ENCODE data around the gene SND1. TPM values are rescaled to one million over a fixed set of nuclear protein-coding genes. Genes with fewer than 3 reads are reported as not detected.

Gene SND1
- total and polyA plus RNA-seq, 2 donors (not counting 1 experiment from before 2014, with no cell fraction given), result 137 to 174 TPM

DNA sequence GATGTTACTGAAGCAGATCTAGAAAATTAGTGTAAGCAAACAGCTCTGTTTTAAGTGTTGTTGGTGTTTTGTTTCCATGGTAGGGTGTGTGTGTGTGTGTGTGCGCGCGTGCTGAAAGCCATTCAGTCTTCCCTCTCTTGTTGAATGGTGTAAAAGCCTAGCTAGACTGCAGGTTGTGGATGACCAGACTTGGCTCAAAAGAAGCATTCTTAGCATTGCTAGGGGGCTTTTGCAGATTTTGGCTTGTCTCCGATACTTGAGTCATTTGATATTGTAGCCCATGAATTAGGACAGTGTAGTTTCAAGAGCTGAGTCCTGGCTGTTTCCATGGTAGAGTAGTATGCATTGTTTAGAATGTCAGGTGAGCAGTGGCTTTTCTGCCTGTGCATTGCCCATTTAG, 99.1 kb downstream of the SND1 start:
- H3K4me2 ChIP-seq (ENCODE audit: extremely low read depth, insufficient read depth, low read length), result peak overlapping the region; percentile 36
- H3K27ac ChIP-seq (ENCODE audit: insufficient read depth, low read length), result peak overlapping the region; percentile 40
- peaks cover 41% of the 10 kb centered on the region for H3K79me2 ChIP-seq (ENCODE audit: control insufficient read depth, insufficient read depth, low read length)
- H3K4me1 ChIP-seq (ENCODE audit: control insufficient read depth, extremely low read depth, insufficient read depth, low read length), result peaks cover 2% of the 10 kb centered on the region
- H3K27me3 ChIP-seq (ENCODE audit: control insufficient read depth, insufficient read depth, low read length), result no peaks in the 10 kb centered on the region
- no peaks in the 10 kb centered on the region for H3K36me3 ChIP-seq (ENCODE audit: control insufficient read depth, insufficient read depth, low read length)
- H4K20me1 ChIP-seq (ENCODE audit: control insufficient read depth, extremely low read depth, insufficient read depth, low read length), result peaks cover under 1% of the 10 kb centered on the region
- H3K9me3 ChIP-seq (ENCODE audit: control insufficient read depth, insufficient read depth, low read depth, low read length), result no peaks in the 10 kb centered on the region
- peak; percentile 60 to 97 for DNase-seq (ENCODE audit: low read depth in 2 of 2)
- TF ChIP-seq CTCF (conservative IDR thresholded peaks at IDR 0.05 in 1 of 2, IDR thresholded peaks at IDR 0.05 in 1 of 2; ENCODE audit: low read depth in 1 of 2, low read length in 2 of 2), result no peak
- TF ChIP-seq EZH2 (IDR thresholded peaks at IDR 0.05; ENCODE audit: low read length, missing control alignments), result no peak
- H3K9ac ChIP-seq (ENCODE audit: insufficient read depth, low read length), result no peak overlapping the region
- no peak overlapping the region for H2AFZ ChIP-seq (ENCODE audit: low read length)
- no peak overlapping the region for H3K4me3 ChIP-seq (replicated peaks in 1 of 4; ENCODE audit: control extremely low read depth in 1 of 4, insufficient read depth in 1 of 4, low read depth in 3 of 4, low read length in 4 of 4)

DNA sequence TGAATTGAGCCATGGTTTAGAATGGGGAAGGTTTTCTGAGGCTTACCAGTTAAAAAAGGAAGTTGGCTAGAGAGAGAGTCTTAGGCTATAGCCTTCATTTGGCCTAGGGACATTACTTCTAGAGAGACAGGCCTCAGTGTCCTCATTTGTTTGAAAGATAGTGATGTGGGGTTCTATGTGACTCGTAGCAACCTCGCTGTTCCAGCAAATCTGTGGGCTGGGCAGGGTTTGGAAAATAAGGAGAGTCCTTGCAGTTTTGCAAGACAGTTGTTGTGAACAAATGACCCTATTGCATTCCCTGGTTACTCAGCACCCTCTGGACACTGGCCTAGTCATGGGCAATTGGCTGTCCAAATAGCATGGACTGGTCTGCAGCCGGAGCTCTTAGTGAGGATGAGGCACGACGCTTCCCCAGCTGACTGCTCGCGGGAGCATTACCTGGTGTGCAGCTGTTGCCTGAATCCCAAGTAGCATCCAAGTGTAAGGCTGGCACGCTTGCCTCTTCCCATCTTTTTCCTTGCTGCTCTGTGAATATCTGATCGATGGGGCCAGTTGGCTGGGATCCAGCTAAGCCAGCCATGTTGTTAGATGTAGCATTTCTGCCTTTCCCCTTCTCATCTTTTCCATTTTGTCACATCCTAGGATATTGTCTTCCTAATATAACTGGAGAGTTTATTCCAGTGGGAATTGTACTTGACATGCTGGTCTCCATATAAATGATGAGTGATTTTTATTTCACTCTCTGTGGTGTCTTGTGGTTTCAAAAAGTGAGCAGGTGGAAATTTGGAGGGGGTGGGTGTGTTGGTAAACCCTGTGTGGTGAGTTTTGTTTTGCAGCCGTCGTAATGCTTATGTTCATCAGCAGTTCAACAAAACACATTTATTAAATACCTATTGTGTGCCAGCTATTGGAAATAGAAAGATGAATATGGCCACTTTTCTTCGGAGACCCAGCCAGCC, 99.8 kb downstream of the SND1 start:
- no peaks in the 10 kb centered on the region for H3K27me3 ChIP-seq (ENCODE audit: control insufficient read depth, insufficient read depth, low read length)
- DNase-seq (ENCODE audit: low read depth in 2 of 2), result peak; percentile 75 to 77
- TF ChIP-seq CTCF (conservative IDR thresholded peaks at IDR 0.05 in 1 of 2, IDR thresholded peaks at IDR 0.05 in 1 of 2; ENCODE audit: low read depth in 1 of 2, low read length in 2 of 2), result no peak
- no peak for TF ChIP-seq EZH2 (IDR thresholded peaks at IDR 0.05; ENCODE audit: low read length, missing control alignments)
- H3K4me1 ChIP-seq (ENCODE audit: control insufficient read depth, extremely low read depth, insufficient read depth, low read length), result peaks cover 2% of the 10 kb centered on the region
- peaks cover 2% of the 10 kb centered on the region for H4K20me1 ChIP-seq (ENCODE audit: control insufficient read depth, extremely low read depth, insufficient read depth, low read length)
- peak overlapping the region; percentile 36 for H3K4me2 ChIP-seq (ENCODE audit: extremely low read depth, insufficient read depth, low read length)
- H3K27ac ChIP-seq (ENCODE audit: insufficient read depth, low read length), result peak overlapping the region; percentile 40
- peaks cover 44% of the 10 kb centered on the region for H3K79me2 ChIP-seq (ENCODE audit: control insufficient read depth, insufficient read depth, low read length)
- no peaks in the 10 kb centered on the region for H3K36me3 ChIP-seq (ENCODE audit: control insufficient read depth, insufficient read depth, low read length)
- no peak overlapping the region for H2AFZ ChIP-seq (ENCODE audit: low read length)
- H3K4me3 ChIP-seq (replicated peaks in 1 of 4; ENCODE audit: control extremely low read depth in 1 of 4, insufficient read depth in 1 of 4, low read depth in 3 of 4, low read length in 4 of 4), result no peak overlapping the region
- no peak overlapping the region for H3K9ac ChIP-seq (ENCODE audit: insufficient read depth, low read length)
- H3K9me3 ChIP-seq (ENCODE audit: control insufficient read depth, insufficient read depth, low read depth, low read length), result no peaks in the 10 kb centered on the region

DNA sequence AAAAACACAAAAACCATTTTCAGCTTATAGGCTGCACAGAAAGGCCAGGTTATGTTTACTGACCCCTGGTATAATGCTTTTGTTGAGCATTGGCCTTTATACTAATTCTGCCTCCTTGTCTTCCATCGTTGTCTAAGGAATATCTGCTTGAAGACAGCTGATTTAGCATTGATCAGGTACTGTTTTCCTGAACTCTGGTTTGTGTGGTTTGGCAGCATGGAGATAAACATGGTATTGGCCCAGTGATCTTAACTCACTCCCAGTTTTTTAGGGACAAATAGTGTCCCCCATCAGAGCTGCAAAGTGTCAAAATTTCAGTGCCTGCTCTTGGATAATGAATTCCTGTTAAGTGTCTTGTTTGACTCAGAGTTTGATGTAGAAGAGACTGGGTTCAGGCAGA, 100.8 kb downstream of the SND1 start:
- peaks cover 48% of the 10 kb centered on the region for H3K79me2 ChIP-seq (ENCODE audit: control insufficient read depth, insufficient read depth, low read length)
- peaks cover 2% of the 10 kb centered on the region for H4K20me1 ChIP-seq (ENCODE audit: control insufficient read depth, extremely low read depth, insufficient read depth, low read length)
- no peak overlapping the region for H2AFZ ChIP-seq (ENCODE audit: low read length)
- peaks cover 2% of the 10 kb centered on the region for H3K4me1 ChIP-seq (ENCODE audit: control insufficient read depth, extremely low read depth, insufficient read depth, low read length)
- no peaks in the 10 kb centered on the region for H3K36me3 ChIP-seq (ENCODE audit: control insufficient read depth, insufficient read depth, low read length)
- H3K4me3 ChIP-seq (replicated peaks in 1 of 4; ENCODE audit: control extremely low read depth in 1 of 4, insufficient read depth in 1 of 4, low read depth in 3 of 4, low read length in 4 of 4), result no peak overlapping the region
- no peak overlapping the region for H3K27ac ChIP-seq (ENCODE audit: insufficient read depth, low read length)
- H3K4me2 ChIP-seq (ENCODE audit: extremely low read depth, insufficient read depth, low read length), result no peak overlapping the region
- no peaks in the 10 kb centered on the region for H3K27me3 ChIP-seq (ENCODE audit: control insufficient read depth, insufficient read depth, low read length)
- DNase-seq (ENCODE audit: low read depth in 2 of 2), result no peak
- no peak overlapping the region for H3K9ac ChIP-seq (ENCODE audit: insufficient read depth, low read length)
- no peaks in the 10 kb centered on the region for H3K9me3 ChIP-seq (ENCODE audit: control insufficient read depth, insufficient read depth, low read depth, low read length)
- no peak for TF ChIP-seq EZH2 (IDR thresholded peaks at IDR 0.05; ENCODE audit: low read length, missing control alignments)
- no peak for TF ChIP-seq CTCF (conservative IDR thresholded peaks at IDR 0.05 in 1 of 2, IDR thresholded peaks at IDR 0.05 in 1 of 2; ENCODE audit: low read depth in 1 of 2, low read length in 2 of 2)
